HG02981 (cell line): Measurements from ENCODE around the gene KRT83.
"Not testable (repeated sequence)": the region's sequence is repeated elsewhere in the genome, so short reads cannot be mapped to it uniquely, and the experiment has no call there.

Experiments
- ATAC-seq: cut with Tn5 transposase; IDR thresholded peaks from one replicate; pipeline ENCODE4 v1.9.1; 2021; ENCODE audit warnings: mild to moderate bottlenecking, moderate library complexity; ENCODE audit not compliant: unreplicated experiment

KRT83 gene

DNA sequence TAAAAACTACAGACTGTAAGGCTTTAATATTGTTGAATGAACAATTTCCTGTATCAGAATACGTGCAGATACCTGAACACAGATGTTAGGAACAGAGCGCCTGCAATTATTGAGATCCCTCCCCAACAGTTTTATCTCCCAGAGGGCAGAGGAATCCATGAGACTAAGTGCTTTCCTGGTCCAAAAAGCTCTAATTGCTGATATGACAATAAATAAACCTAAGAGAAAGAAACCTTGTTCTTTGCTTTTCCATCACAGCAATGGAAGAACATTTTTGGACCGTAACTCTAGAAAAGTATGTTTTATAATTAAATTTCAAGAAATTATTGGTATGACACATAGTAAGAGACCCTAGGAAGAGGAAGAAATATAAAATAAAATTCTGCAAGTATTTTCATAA, 13.0 kb upstream of the KRT83 start:
- no peak for ATAC-seq

GRCh38 chr12:52333321-52333720, 12.1 kb upstream of the KRT83 start:
- ATAC-seq = no peak

- no peak for ATAC-seq
Measured at GRCh38 chr12:52332381-52332780, 11.2 kb upstream of the KRT83 start.

DNA sequence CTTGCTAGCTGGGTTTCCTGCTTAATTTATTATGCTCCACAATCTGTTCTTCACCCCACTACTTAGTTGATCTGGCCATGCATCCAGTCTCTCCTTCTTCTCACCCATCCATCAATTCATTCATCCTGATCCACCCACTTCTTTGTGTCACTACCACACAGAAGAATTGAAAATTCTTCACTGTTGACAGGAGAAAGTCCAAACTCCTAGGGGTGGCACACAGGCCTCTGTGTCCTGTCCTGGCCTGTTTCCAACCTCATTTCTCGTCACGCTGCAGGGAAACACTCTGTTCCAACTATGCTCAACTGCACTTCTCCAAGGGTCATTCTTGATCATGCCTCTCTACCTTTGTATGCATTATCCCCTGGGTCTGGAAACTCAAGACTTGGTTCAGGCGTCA, 10.6 kb upstream of the KRT83 start:
- ATAC-seq = no peak

DNA sequence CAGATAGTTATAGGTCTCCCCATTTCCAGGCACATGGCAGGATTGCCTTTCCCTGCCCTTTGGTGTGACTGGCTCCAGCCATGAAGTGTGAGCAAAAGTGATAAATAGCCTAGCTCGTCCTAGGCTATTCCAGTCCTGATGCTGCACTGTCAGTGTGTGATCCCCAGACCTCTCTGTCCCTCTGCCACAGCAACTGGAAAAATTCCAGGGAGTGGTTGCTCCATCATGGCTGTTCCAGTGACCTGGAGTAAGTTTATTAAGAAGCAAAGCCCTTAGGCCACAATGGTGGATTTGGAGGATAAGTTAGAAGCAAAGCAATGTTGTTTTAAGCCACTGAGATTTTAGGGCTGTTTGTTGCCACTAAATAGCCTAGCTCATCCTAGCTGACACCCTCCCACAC, 9.8 kb upstream of the KRT83 start:
- ATAC-seq = no peak

- ATAC-seq = no peak
Measured at GRCh38 chr12:52327830-52328500, 6.8 kb upstream of the KRT83 start.

GRCh38 chr12:52327052-52327829, 6.0 kb upstream of the KRT83 start:
- peak; percentile 88 for ATAC-seq

GRCh38 chr12:52324153-52324444, 2.9 kb upstream of the KRT83 start:
- ATAC-seq = no peak

- ATAC-seq = no peak
Measured at GRCh38 chr12:52323416-52324152, 2.4 kb upstream of the KRT83 start.

- ATAC-seq = no peak
Measured at GRCh38 chr12:52323001-52323400, 1.8 kb upstream of the KRT83 start.

DNA sequence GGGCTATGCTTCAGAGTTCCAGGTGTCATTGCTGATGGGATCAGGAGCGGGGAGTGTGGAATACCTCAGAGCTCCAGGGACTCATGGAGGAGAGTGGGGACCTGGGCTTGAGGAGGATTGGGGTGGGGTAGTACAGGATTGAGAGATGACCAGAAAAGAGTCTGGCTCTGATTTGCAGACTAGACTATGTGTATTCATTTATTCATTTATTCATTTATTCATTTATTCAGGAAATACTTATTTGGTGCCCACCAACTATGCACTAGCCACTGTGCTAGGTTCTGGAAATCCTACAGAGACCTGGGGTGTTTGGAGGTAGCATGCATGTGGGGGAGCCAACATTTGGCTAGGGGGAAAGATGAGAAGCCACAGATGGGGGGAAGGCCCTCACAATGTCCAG, 871 bp upstream of the KRT83 start:
- no peak for ATAC-seq

GRCh38 chr12:52321418-52321817, 220 bp upstream of the KRT83 start:
- no peak for ATAC-seq

DNA sequence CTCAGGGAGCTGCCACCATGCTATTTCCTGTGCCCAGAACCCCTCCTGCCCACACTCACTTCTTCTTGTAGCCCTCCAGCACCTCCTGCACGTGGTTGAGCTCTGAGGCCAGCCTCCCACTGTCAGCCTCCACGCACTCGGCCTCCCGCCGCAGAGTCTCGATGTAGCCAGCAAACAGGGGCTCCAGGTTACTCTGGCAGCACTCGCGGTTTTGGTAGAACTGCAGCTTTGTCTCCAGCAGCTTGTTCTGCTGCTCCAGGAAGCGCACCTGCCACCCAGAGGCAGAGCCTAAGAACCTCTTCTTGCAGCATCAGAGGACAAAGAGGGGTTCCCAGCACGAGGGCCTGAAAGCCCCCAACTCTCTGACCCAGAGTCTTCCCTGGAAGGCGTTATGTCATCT, 2.1 kb downstream of the KRT83 start:
- ATAC-seq = no peak

DNA sequence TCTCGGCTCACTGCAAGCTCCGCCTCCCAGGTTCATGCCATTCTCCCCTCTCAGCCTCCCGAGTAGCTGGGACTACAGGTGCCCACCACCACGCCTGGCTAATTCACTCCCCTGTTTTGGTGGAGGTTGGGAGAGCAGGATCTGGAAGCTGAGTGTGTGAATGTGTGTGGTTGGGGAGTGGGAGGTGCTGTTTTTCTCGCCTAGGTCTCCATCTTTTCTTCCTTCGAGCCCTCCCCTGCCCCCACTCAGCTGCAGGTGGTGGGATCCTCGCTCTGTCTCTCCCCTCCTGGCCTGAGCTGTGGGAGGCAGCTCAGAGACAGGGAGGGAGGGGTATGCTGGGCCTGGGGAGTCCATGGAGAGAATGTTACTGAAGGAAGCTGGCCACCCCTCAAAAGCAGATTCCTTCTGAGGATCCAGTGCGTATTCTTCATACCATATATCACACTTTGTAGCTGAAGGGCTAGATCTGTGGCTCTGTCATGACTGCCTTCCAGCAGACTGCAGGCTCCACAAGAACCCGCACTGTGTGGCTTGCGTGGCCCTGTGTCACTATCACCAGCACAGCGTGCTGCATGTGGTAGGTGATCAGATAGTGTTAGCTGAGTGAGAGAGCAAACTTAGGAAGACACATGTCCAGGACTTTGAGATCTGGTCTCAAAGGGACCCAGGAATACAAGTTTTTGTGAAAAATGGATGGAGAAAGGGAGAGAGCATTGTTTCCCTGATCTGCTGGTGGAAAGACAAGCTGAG, 2.8 kb downstream of the KRT83 start:
- no peak for ATAC-seq

DNA sequence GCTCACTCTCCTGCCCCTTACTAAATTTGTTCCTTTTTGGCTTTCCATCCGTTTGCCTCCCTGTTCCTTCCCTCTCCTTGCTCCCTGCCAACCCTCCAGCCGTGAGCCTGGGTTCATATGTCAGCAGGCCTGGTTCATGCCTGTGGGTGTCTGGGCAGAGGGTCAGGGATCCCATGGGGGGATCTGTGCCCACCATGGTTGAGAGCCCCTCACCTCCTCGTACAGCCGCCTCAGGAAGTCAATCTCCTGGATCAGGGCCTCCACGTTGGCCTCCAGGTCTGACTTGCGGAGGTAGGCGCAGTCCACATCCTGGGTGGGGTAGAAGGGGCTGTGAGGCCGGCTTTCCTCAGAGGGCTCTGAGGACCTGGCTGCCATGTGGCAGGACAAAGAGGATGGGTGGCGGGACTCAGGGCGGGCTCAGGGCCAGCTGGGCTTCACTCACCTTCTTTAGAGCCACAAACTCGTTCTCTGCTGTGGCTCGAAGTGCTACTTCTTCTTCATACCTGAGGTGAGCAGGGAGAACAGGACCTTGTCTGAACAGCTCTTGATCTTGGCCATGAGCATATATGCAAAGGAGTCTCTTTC, 3.6 kb downstream of the KRT83 start:
- no peak for ATAC-seq

DNA sequence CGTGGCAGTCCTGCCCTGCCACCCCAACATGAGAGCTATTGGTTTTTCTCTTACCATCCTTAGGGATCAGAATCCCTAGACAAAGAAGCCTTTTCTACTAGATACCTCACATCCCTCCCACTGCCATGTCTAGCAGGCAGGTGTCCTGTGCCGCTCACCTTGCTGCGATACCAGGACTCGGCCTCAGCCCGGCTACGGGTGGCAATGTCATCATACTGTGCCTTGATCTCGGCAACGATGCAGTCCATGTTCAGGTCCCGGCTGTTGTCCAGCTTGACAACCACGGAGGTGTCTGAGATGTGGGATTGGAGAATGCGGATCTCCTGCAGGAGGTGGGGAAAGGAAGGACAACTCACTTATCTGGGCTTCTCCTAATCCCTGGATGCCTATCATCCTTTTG, 4.5 kb downstream of the KRT83 start:
- no peak for ATAC-seq

DNA sequence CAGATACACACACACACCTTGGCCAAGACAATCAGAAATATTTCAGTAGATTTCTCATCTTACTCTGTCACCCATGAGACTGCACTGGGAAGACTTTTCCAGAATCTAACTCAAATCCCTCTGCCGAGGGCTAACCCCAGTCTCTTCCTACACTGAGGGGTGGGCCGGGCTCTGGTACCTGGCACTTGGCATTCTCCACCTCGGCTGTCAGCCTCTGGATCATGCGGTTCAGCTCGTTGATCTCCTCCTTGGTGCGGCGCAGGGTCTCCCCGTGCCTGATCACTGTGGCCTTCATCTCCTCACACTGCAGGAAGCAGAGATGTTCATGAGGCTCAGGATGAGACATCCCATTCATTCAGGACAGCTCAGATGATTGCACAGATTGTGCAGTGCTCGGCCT, 4.9 kb downstream of the KRT83 start:
- no peak for ATAC-seq

DNA sequence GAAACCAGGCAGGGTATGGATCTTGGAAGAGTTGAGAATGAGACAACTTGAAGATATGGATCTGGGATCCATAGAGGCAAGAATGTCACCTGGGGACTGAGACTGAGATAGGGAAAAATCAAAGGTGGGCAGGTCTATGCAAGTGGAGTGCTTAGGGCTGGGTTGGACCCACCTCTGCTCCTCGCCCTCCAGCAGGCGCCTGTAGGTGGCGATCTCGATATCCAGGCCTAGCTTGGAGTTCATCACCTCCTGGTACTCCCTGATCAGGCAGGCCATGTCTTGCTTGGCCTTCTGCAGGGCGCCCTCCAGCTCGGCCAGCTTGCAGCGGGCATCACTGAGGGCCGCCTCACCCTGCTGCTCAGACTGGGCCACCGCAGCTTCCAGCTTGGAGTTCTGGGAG, 5.5 kb downstream of the KRT83 start:
- ATAC-seq = not testable (repeated sequence)

GRCh38 chr12:52314511-52314910, 6.7 kb downstream of the KRT83 start:
- ATAC-seq = no peak

- ATAC-seq = no peak
Measured at GRCh38 chr12:52313926-52314325, 7.3 kb downstream of the KRT83 start.

GRCh38 chr12:52313461-52313860, 7.7 kb downstream of the KRT83 start:
- no peak for ATAC-seq
